Spleen (tissue), 7 donors: ENCODE results near the gene SORCS2.

Experiments
- POLR2A ChIP-seq, 3 donors: fragments of 450-650 bp; IDR thresholded peaks; one replicate each; pipeline ENCODE4 v1.5.1; 2017; ENCODE audit warnings: antibody characterized with exemption in 3 of 3, mild to moderate bottlenecking in 1 of 3
- TF ChIP-seq, protein P1 (sequence below), 11 experiments: fragments of 200-600 bp in 7 of 11; fragments of 450-650 bp in 4 of 11; sonication (generic) in 4 of 11; IDR thresholded peaks in 8 of 11; conservative IDR thresholded peaks in 3 of 11; 1 replicate in 7 of 11; 2 replicates in 4 of 11; pipeline versions ENCODE4 v1.4.0 to v1.8.0; 2016 to 2021; ENCODE audit warnings: antibody characterized with exemption in 11 of 11, inconsistent platforms in 4 of 11, mild to moderate bottlenecking in 1 of 11
- donor health status: DM: no; HTN: no; CAD: no; lungs with moderate emphysema.
- donor health status: DM: no; HTN: no; CAD: no.
- donor health status: DM: no; HTN: no; CAD: no.

DNA sequence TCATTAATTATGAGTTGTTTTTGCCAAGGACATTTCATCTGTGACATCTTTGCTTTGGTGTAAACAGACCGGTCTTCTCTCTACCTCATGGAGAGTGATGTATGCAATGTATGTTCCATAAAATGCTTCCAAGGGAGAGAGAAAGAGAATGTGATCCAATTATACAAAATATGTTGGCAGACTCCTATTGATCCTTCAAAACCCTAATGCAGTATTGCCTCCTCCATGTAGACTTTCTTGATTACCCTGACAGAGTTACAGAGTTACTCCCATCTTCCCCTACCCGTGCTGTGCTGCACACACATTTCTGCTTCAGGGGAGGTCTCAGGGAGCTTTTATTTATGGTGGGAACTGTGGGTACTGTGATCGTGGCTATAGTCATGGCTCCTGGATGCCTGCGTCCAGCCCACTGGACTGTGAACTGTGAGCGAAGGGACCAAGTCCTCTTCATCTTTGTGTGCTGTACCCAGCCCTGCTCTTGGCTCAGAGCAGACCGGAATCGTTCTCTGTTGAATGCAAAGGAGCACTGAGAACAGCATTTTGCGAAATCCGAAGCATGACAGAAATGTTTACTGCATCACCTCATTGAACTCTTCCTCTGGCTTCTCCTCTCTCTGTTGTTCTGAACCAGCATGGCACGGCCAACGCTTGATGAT lies 32.7 kb downstream of the SORCS2 start:
- TF ChIP-seq, protein P1, sequence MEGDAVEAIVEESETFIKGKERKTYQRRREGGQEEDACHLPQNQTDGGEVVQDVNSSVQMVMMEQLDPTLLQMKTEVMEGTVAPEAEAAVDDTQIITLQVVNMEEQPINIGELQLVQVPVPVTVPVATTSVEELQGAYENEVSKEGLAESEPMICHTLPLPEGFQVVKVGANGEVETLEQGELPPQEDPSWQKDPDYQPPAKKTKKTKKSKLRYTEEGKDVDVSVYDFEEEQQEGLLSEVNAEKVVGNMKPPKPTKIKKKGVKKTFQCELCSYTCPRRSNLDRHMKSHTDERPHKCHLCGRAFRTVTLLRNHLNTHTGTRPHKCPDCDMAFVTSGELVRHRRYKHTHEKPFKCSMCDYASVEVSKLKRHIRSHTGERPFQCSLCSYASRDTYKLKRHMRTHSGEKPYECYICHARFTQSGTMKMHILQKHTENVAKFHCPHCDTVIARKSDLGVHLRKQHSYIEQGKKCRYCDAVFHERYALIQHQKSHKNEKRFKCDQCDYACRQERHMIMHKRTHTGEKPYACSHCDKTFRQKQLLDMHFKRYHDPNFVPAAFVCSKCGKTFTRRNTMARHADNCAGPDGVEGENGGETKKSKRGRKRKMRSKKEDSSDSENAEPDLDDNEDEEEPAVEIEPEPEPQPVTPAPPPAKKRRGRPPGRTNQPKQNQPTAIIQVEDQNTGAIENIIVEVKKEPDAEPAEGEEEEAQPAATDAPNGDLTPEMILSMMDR (IDR thresholded peaks at IDR 0.05 in 8 of 11, conservative IDR thresholded peaks at IDR 0.05 in 3 of 11), result no peak
- TF ChIP-seq POLR2A (IDR thresholded peaks at IDR 0.05), result no peak
